ENCODE results near the gene ASXL2. TPM values are rescaled to one million over a fixed set of nuclear protein-coding genes. Genes with fewer than 3 reads are reported as not detected.

The ASXL2 gene
- total and polyA plus RNA-seq, 4 donors = 2.4 to 29.0 (median 12.3) TPM

DNA sequence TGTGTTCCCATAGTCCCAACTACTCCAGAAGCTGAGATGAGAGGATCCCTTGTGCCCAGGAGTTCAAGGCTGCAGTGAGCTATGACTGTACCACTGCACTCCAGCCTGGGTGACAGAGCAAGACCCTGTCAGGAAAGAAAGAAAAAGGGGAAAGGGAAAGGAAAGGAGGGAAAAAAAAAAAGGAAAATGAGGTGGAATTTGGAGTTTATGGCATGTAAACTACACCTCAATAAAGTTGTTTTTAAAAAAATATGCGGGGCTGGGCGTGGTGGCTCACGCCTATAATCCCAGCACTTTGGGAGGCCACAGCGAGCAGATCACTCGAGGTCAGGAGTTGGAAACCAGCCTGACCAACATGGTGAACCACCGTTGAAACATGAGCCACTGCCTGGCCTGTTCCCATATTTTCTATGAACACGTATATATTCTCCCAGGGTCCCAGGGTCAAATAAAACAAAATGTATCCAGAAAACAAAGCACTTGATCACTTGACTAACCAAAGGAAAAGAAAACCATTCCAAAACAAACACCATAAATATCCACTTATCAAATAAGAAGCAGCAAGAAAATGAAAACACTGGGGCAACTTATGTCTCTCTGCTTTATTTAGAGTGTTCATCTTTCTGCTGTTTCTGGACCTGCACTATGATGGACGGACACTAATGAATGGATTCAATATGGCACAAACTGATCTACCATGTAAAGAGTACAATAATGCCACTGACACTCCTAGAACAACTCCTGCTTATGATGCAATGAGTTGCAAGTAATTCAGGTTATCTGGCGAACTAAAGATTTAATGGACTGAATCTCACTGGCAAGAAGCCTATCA, 56.8 kb downstream of the ASXL2 start:
- Histone ChIP-seq H3K36me3 (ENCODE audit: control insufficient read depth in 4 of 4, insufficient read depth in 4 of 4, low read length in 4 of 4) (no peaks in the 10 kb centered on the region), H3K27me3 (ENCODE audit: control insufficient read depth in 3 of 3, insufficient read depth in 3 of 3, low read length in 2 of 3) (no peaks in the 10 kb centered on the region), H3K27ac (ENCODE audit: low read depth in 1 of 2, low read length in 1 of 2) (no peak overlapping the region), H3K4me1 (ENCODE audit: control insufficient read depth in 5 of 5, insufficient read depth in 5 of 5, low read length in 5 of 5) (peaks cover 0 to 7% (median 0%) of the 10 kb centered on the region in 5 donors), H3K9me3 (ENCODE audit: control insufficient read depth in 4 of 4, insufficient read depth in 3 of 4, low read length in 3 of 4) (no peaks in the 10 kb centered on the region), H3K4me3 (no peak overlapping the region), H3K9ac (ENCODE audit: insufficient read depth in 1 of 2, low read length in 2 of 2) (no peak overlapping the region)
- no peak for DNase-seq
- WGBS, 2 donors = 84 to 91% methylated on average over 9 of the region's 9 CpGs
- TF ChIP-seq, protein P1, sequence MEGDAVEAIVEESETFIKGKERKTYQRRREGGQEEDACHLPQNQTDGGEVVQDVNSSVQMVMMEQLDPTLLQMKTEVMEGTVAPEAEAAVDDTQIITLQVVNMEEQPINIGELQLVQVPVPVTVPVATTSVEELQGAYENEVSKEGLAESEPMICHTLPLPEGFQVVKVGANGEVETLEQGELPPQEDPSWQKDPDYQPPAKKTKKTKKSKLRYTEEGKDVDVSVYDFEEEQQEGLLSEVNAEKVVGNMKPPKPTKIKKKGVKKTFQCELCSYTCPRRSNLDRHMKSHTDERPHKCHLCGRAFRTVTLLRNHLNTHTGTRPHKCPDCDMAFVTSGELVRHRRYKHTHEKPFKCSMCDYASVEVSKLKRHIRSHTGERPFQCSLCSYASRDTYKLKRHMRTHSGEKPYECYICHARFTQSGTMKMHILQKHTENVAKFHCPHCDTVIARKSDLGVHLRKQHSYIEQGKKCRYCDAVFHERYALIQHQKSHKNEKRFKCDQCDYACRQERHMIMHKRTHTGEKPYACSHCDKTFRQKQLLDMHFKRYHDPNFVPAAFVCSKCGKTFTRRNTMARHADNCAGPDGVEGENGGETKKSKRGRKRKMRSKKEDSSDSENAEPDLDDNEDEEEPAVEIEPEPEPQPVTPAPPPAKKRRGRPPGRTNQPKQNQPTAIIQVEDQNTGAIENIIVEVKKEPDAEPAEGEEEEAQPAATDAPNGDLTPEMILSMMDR (IDR thresholded peaks at IDR 0.05; ENCODE audit: control extremely low read depth, extremely low read depth) = no peak
- ATAC-seq (ENCODE audit: insufficient read depth, low FRiP score) = no peak

DNA sequence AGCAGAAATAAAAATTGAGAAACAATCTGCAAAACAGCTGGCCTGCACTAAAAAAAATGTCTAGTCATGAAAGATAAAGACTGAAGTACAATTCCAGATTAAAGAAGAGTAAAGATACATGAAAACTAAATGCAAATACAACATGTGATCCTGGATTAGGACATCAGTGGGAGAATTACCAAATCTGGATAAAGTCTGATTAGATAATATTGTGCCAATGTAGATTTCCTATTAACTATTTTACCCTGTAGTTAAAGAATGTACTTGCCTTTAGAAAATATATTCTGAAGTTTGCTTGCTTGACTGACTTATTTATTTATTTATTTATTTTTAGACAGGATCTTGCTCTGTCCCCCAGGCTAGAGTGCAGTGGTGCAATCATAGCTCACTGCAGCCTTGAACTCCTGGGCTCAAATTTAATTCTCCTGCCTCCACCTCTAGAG, 58.7 kb downstream of the ASXL2 start:
- TF ChIP-seq, protein P1 (IDR thresholded peaks at IDR 0.05; ENCODE audit: control extremely low read depth, extremely low read depth) = no peak
- Histone ChIP-seq H3K4me3 (no peak overlapping the region), H3K9me3 (ENCODE audit: control insufficient read depth in 4 of 4, insufficient read depth in 3 of 4, low read length in 3 of 4) (no peaks in the 10 kb centered on the region), H3K36me3 (ENCODE audit: control insufficient read depth in 4 of 4, insufficient read depth in 4 of 4, low read length in 4 of 4) (no peaks in the 10 kb centered on the region), H3K9ac (ENCODE audit: insufficient read depth in 1 of 2, low read length in 2 of 2) (no peak overlapping the region), H3K27ac (ENCODE audit: low read depth in 1 of 2, low read length in 1 of 2) (no peak overlapping the region), H3K27me3 (ENCODE audit: control insufficient read depth in 3 of 3, insufficient read depth in 3 of 3, low read length in 2 of 3) (no peaks in the 10 kb centered on the region), H3K4me1 (ENCODE audit: control insufficient read depth in 5 of 5, insufficient read depth in 5 of 5, low read length in 5 of 5) (peaks cover 0 to 13% (median 0%) of the 10 kb centered on the region in 5 donors)
- peak in 1 of 3 donors; percentile 15 for DNase-seq
- no peak for ATAC-seq (ENCODE audit: insufficient read depth, low FRiP score)

DNA sequence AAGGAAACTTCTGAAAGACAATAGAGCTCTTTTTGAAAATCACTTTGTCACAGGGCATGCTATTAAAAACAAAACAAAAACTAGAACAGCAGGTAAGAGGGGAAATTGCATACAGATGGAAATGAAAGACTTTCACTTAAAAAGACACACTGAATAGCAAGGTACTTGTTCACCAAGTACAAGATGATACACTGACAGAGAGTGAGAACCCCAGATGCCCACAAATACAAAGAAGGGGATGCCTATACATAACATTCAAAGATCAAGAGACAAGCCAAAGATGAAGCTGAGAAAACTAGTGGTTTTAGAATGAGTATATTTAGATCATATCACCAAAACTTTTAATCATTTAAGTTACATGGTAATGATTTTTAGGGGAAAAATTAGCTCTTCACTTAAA, 60.7 kb downstream of the ASXL2 start:
- Histone ChIP-seq H3K4me1 (ENCODE audit: control insufficient read depth in 5 of 5, insufficient read depth in 5 of 5, low read length in 5 of 5) (peaks cover 0 to 12% (median 0%) of the 10 kb centered on the region in 5 donors), H3K36me3 (ENCODE audit: control insufficient read depth in 4 of 4, insufficient read depth in 4 of 4, low read length in 4 of 4) (no peaks in the 10 kb centered on the region), H3K27me3 (ENCODE audit: control insufficient read depth in 3 of 3, insufficient read depth in 3 of 3, low read length in 2 of 3) (no peaks in the 10 kb centered on the region), H3K9ac (ENCODE audit: insufficient read depth in 1 of 2, low read length in 2 of 2) (peak overlapping the region in 1 of 2 donors; percentile 23), H3K27ac (ENCODE audit: low read depth in 1 of 2, low read length in 1 of 2) (no peak overlapping the region), H3K9me3 (ENCODE audit: control insufficient read depth in 4 of 4, insufficient read depth in 3 of 4, low read length in 3 of 4) (no peaks in the 10 kb centered on the region), H3K4me3 (no peak overlapping the region)
- no peak for DNase-seq
- TF ChIP-seq, protein P1 (IDR thresholded peaks at IDR 0.05; ENCODE audit: control extremely low read depth, extremely low read depth) = no peak
- ATAC-seq (ENCODE audit: insufficient read depth, low FRiP score) = no peak
